Caco-2 (cell line): ENCODE measurements around the gene VWA1. TPM values are rescaled to one million over a fixed set of nuclear protein-coding genes. Genes with fewer than 3 reads are reported as not detected.

Source experiments
- BruUV-seq: library from RNA; stranded (reverse); fragments of 400-500 nt; replicated peaks from 2 replicates; lab custom pipeline; 2021; lab: Mats Ljungman, UMichigan
- CTCF ChIA-PET: fragments of 300-600 bp; sonication (Branson Sonifier 250); formaldehyde crosslinking; loops from one replicate; lab custom pipeline; 2022; ENCODE audit warnings: antibody characterized with exemption; lab: Charles Lee
- POLR2A ChIA-PET: fragments of 300-600 bp; sonication (Branson Sonifier 250); formaldehyde crosslinking; loops from one replicate; lab custom pipeline; 2022; ENCODE audit warnings: antibody characterized with exemption; lab: Charles Lee
- DNase-seq, 2 experiments: peaks; one replicate each; pipeline versions ENCODE4 v3.0.0 to v3.0.0-alpha.2; 2020 to 2022
- H3K27me3 ChIP-seq: replicated peaks from 2 replicates; pipeline ENCODE4 v1.6.0; 2011; ENCODE audit warnings: low read length; ENCODE audit not compliant: control insufficient read depth, insufficient read depth
- H3K36me3 ChIP-seq: 2 replicates; pipeline ENCODE4 v1.5.1; 2011; ENCODE audit warnings: low read length; ENCODE audit not compliant: control insufficient read depth, insufficient read depth
- H3K4me1 ChIP-seq: fragments of 250-450 bp; sonication (Bioruptor Pico); 2 replicates; pipeline ENCODE4 v1.5.1; 2020; ENCODE audit warnings: mild to moderate bottlenecking
- H3K4me3 ChIP-seq: 2 replicates; pipeline ENCODE4 v1.5.1; 2011; ENCODE audit warnings: low read depth, mild to moderate bottlenecking, control low read depth, low read length
- H3K9me3 ChIP-seq: fragments of 250-450 bp; sonication (Bioruptor Pico); 2 replicates; pipeline ENCODE4 v1.5.1; 2020; ENCODE audit warnings: mild to moderate bottlenecking, moderate library complexity
- H3K27ac Mint-ChIP-seq: one replicate; pipeline ENCODE4 v1.8.0; 2022; ENCODE audit warnings: mixed read lengths; ENCODE audit not compliant: unreplicated experiment
- H3K27me3 Mint-ChIP-seq: one replicate; pipeline ENCODE4 v1.8.0; 2022; ENCODE audit warnings: mixed read lengths; ENCODE audit not compliant: insufficient read depth, unreplicated experiment
- H3K36me3 Mint-ChIP-seq: one replicate; pipeline ENCODE4 v1.8.0; 2022; ENCODE audit warnings: mild to moderate bottlenecking, mixed read lengths; ENCODE audit not compliant: insufficient read depth, unreplicated experiment
- H3K4me1 Mint-ChIP-seq: one replicate; pipeline ENCODE4 v1.8.0; 2022; ENCODE audit warnings: low read depth, mixed read lengths; ENCODE audit not compliant: unreplicated experiment
- H3K4me3 Mint-ChIP-seq: one replicate; pipeline ENCODE4 v1.8.0; 2022; ENCODE audit warnings: mild to moderate bottlenecking, moderate library complexity, mixed read lengths; ENCODE audit not compliant: unreplicated experiment
- H3K9me3 Mint-ChIP-seq: one replicate; pipeline ENCODE4 v1.8.0; 2022; ENCODE audit warnings: mixed read lengths; ENCODE audit not compliant: unreplicated experiment
- intact Hi-C: fragments of 100-400 bp; cut with micrococcal nuclease; formaldehyde crosslinking; loops from one replicate; pipeline ENCODE4 v1.10.0; 2022; ENCODE audit not compliant: unreplicated experiment
- total RNA-seq: library from RNA; stranded (reverse); gene quantifications from 2 replicates; pipeline ENCODE4 v1.2.3, GENCODE V29; 2022
- TF ChIP-seq, protein P1 (sequence below), 2 experiments: fragments of 200-600 bp in 1 of 2; IDR thresholded peaks; 1 replicate in 1 of 2; 2 replicates in 1 of 2; pipeline versions ENCODE4 v1.5.1 to v1.8.0; 2011 to 2022; ENCODE audit warnings: antibody characterized with exemption in 1 of 2, control low read depth in 1 of 2, inconsistent platforms in 1 of 2, low read depth in 1 of 2, low read length in 1 of 2, mild to moderate bottlenecking in 1 of 2, moderate library complexity in 1 of 2; ENCODE audit not compliant: insufficient read depth in 1 of 2, severe bottlenecking in 1 of 2, unreplicated experiment in 1 of 2

Gene VWA1
- total RNA-seq, 1 experiment from 2014 or later: 74.7 TPM

DNA sequence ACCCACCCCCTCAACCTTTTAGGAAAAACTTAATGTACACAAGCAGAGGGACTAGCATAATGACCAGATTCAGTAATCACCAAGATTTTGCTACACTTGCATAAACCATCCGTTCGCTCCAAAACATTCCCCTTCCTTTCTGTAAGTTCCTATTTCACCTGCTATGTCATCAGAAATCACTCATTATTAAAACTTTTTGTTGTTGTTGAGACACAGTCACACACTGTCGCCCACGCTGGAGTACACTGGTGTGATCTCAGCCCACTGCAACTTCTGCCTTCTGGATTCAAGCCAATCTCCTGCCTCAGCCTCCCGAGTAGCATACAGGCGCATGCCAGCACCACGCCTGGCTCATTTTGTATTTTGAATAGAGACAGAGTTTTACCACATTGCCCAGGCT lies 31.8 kb upstream of the VWA1 start:
- Mint-ChIP-seq H3K27me3 (no peaks in the 10 kb centered on the region), H3K4me3 (no peak overlapping the region), H3K4me1 (peaks cover 12% of the 10 kb centered on the region), H3K36me3 (peaks cover 92% of the 10 kb centered on the region), H3K9me3 (no peaks in the 10 kb centered on the region), H3K27ac (peak overlapping the region; percentile 42)
- no TSS peak for BruUV-seq
- intact Hi-C loops: no loop called here
- Histone ChIP-seq H3K9me3 (no peaks in the 10 kb centered on the region), H3K27me3 (no peaks in the 10 kb centered on the region), H3K4me1 (peaks cover 10% of the 10 kb centered on the region), H3K4me3 (no peak overlapping the region), H3K36me3 (peaks cover 4% of the 10 kb centered on the region; the same call in 1 of the 2 replicates)
- CTCF ChIA-PET: no interaction called here
- no peak for DNase-seq
- POLR2A ChIA-PET: no interaction called here
- TF ChIP-seq, protein P1, sequence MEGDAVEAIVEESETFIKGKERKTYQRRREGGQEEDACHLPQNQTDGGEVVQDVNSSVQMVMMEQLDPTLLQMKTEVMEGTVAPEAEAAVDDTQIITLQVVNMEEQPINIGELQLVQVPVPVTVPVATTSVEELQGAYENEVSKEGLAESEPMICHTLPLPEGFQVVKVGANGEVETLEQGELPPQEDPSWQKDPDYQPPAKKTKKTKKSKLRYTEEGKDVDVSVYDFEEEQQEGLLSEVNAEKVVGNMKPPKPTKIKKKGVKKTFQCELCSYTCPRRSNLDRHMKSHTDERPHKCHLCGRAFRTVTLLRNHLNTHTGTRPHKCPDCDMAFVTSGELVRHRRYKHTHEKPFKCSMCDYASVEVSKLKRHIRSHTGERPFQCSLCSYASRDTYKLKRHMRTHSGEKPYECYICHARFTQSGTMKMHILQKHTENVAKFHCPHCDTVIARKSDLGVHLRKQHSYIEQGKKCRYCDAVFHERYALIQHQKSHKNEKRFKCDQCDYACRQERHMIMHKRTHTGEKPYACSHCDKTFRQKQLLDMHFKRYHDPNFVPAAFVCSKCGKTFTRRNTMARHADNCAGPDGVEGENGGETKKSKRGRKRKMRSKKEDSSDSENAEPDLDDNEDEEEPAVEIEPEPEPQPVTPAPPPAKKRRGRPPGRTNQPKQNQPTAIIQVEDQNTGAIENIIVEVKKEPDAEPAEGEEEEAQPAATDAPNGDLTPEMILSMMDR (IDR thresholded peaks at IDR 0.05; ENCODE audit: insufficient read depth in 1 of 2, low read depth in 1 of 2, low read length in 1 of 2, severe bottlenecking in 1 of 2, unreplicated experiment in 1 of 2): no peak

DNA sequence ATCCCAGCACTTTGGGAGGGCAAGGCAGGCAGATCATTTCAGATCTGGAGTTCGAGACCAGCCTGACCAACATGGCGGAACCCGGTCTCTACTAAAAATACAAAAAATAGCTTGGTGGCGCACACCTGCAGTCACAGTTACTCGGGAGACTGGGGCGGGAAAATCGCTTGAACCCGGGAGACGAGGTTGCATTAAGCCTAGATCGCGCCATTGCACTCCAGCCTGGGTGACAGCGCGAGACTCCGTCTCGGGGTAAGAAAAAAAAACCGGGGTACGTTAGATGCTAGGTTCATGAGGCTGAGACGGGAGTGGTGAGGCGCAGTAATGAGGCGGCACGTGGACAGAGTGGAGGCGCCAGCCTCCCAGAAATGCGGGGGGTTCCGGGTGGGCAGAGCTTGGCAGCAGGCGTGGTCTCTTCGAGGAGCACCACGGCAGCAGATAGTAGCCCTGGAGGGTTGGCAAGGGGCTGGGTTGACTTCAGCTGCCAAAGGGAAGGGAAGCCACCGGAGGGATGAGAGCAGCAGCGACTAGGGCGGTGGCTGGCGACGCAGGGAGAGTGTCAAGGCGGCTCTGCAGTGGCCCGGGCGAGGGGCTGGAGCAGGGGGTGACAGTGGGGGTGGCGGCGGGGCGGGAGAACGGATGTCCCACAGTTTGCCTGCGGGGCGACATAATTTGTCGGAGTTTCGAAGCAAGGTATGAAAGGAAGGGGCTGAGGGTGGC lies 29.2 kb upstream of the VWA1 start:
- no peaks in the 10 kb centered on the region for H3K9me3 Mint-ChIP-seq
- peaks cover 81% of the 10 kb centered on the region for H3K36me3 Mint-ChIP-seq
- H3K4me1 ChIP-seq: 0 out of 2 replicates have a peak, but pooled peaks cover under 1% of the 10 kb centered on the region
- H3K4me1 Mint-ChIP-seq: peaks cover under 1% of the 10 kb centered on the region
- H3K9me3 ChIP-seq: no peaks in the 10 kb centered on the region
- H3K4me3 ChIP-seq: peak overlapping the region; percentile 86
- intact Hi-C loops: no loop called here
- DNase-seq: no peak
- H3K4me3 Mint-ChIP-seq: peak overlapping the region; percentile 87
- H3K36me3 ChIP-seq: 0 out of 2 replicates have a peak, but pooled peaks cover 2% of the 10 kb centered on the region
- ChIA-PET POLR2A (interaction anchor here (1.2 kb wide), 1 partner anchor 32 kb away, joined by 3 read pairs; no protein-coding TSS in a partner anchor), CTCF (no interaction called here)
- no TSS peak for BruUV-seq
- H3K27me3 ChIP-seq: no peaks in the 10 kb centered on the region
- H3K27me3 Mint-ChIP-seq: no peaks in the 10 kb centered on the region
- H3K27ac Mint-ChIP-seq: peak overlapping the region; percentile 82
- TF ChIP-seq, protein P1 (IDR thresholded peaks at IDR 0.05; ENCODE audit: insufficient read depth in 1 of 2, low read depth in 1 of 2, low read length in 1 of 2, severe bottlenecking in 1 of 2, unreplicated experiment in 1 of 2): no peak

DNA sequence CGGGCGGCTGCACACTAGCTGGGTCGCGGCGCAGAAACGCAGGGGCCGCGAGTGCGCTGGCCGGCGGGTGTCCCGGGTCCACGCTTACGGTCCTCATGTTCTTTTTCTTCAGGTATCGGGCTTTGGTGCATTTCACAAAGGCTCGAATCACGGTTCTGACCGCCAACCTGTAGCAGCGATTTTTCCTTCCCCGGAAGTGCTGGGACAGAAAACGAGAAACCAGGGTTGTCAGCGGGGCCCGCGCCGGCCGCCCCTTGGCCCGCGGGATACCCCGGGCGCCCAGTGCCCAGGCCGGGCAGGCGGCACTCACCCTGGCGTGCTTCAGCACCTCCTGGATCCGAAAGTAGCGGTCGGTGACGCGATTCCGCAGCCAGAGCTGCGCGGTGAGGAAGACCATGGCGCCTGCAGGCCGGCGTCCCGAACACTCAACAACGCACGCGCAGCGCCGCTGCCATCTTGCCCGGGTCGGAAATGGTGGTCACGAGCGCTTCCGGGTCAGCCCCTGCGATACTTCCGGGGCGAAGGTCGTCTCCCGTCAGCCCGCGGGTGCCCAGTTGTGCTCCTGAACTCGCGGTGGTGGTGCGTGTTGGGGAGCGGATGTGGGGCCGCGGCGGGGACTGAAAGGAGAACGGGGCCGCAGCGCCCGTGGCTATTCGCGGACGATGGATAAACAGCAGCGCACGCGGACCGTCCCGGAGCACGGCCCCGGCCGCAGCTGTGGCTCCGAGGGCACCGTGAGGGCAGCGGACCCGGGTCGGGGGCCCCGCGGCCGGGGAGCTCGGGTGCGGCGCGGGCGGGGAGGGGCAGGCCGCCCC lies 28.5 kb upstream of the VWA1 start, which contains the start of gene MRPL20:
MRPL20 (minus strand) TSS at position 473 of the 815 bp plus-strand sequence; CDS start at position 397, 76 bp downstream.
- intact Hi-C loops: no loop called here
- no peaks in the 10 kb centered on the region for H3K27me3 Mint-ChIP-seq
- no peaks in the 10 kb centered on the region for H3K9me3 Mint-ChIP-seq
- BruUV-seq: no TSS peak
- H3K27me3 ChIP-seq: no peaks in the 10 kb centered on the region
- H3K4me1 Mint-ChIP-seq: no peaks in the 10 kb centered on the region
- 0 out of 2 replicates have a peak, but pooled peaks cover 2% of the 10 kb centered on the region for H3K36me3 ChIP-seq
- TF ChIP-seq, protein P1 (IDR thresholded peaks at IDR 0.05; ENCODE audit: insufficient read depth in 1 of 2, low read depth in 1 of 2, low read length in 1 of 2, severe bottlenecking in 1 of 2, unreplicated experiment in 1 of 2): no peak
- ChIA-PET CTCF (interaction anchor here (0.7 to 0.8 kb wide), 2 partner anchors 26 to 36 kb away, joined by 3 read pairs; no protein-coding TSS in a partner anchor), POLR2A (interaction anchor here (1.0 to 1.3 kb wide), 4 partner anchors 8 to 32 kb away, joined by 3 to 14 read pairs (median 6); partner anchors contain the start of genes AURKAIP1 and CCNL2)
- no peaks in the 10 kb centered on the region for H3K9me3 ChIP-seq
- H3K4me3 ChIP-seq: peak within 1 kb of the TSS; percentile 86
- H3K4me1 ChIP-seq: no peaks in the 10 kb centered on the region
- peak; percentile 90 to 91 for DNase-seq
- H3K36me3 Mint-ChIP-seq: peaks cover 81% of the 10 kb centered on the region
- peak within 1 kb of the TSS; percentile 82 for H3K27ac Mint-ChIP-seq
- H3K4me3 Mint-ChIP-seq: peak within 1 kb of the TSS; percentile 87
